IPS-20b (cell line): ENCODE results near the gene POLD3.
"Not testable (repeated sequence)": the region's sequence is repeated elsewhere in the genome, so short reads cannot be mapped to it uniquely, and the experiment has no call there.

Source experiments
- H3K27ac ChIP-seq: one replicate; pipeline ENCODE4 v1.5.1; 2013; ENCODE audit warnings: low read length
- H3K27me3 ChIP-seq: 2 replicates; pipeline ENCODE4 v1.6.1; 2013; ENCODE audit warnings: mild to moderate bottlenecking, low read length, inconsistent platforms; ENCODE audit not compliant: insufficient read depth
- H3K36me3 ChIP-seq: 2 replicates; pipeline ENCODE4 v1.6.1; 2013; ENCODE audit warnings: low read depth, mild to moderate bottlenecking, inconsistent platforms, low read length, moderate library complexity; ENCODE audit not compliant: insufficient read depth
- H3K4me1 ChIP-seq: 2 replicates; pipeline ENCODE4 v1.6.1; 2013; ENCODE audit warnings: mild to moderate bottlenecking, control low read depth, inconsistent platforms, low read length, moderate library complexity; ENCODE audit not compliant: insufficient read depth
- H3K4me3 ChIP-seq: 2 replicates; pipeline ENCODE4 v1.5.1; 2013; ENCODE audit warnings: mild to moderate bottlenecking, low read length, inconsistent platforms
- H3K9ac ChIP-seq: 2 replicates; pipeline ENCODE4 v1.6.1; 2013; ENCODE audit warnings: low read depth, mild to moderate bottlenecking, inconsistent platforms, low read length, moderate library complexity
- H3K9me3 ChIP-seq: 2 replicates; pipeline ENCODE4 v1.6.1; 2013; ENCODE audit warnings: mild to moderate bottlenecking, low read depth, low read length, inconsistent platforms; ENCODE audit not compliant: insufficient read depth

Gene POLD3

GRCh38 chr11:74570266-74571061, 21.9 kb upstream of the POLD3 start:
- H3K4me1 ChIP-seq, result no peaks in the 10 kb centered on the region
- H3K9ac ChIP-seq, result no peak overlapping the region
- no peak overlapping the region for H3K27ac ChIP-seq
- no peak overlapping the region for H3K4me3 ChIP-seq
- H3K9me3 ChIP-seq, result no peaks in the 10 kb centered on the region
- H3K36me3 ChIP-seq, result no peaks in the 10 kb centered on the region
- H3K27me3 ChIP-seq, result no peaks in the 10 kb centered on the region

GRCh38 chr11:74571062-74571399, 21.4 kb upstream of the POLD3 start:
- H3K27ac ChIP-seq, result no peak overlapping the region
- no peaks in the 10 kb centered on the region for H3K27me3 ChIP-seq
- H3K9me3 ChIP-seq, result no peaks in the 10 kb centered on the region
- H3K4me1 ChIP-seq, result no peaks in the 10 kb centered on the region
- H3K36me3 ChIP-seq, result no peaks in the 10 kb centered on the region
- H3K4me3 ChIP-seq, result no peak overlapping the region
- H3K9ac ChIP-seq, result no peak overlapping the region

DNA sequence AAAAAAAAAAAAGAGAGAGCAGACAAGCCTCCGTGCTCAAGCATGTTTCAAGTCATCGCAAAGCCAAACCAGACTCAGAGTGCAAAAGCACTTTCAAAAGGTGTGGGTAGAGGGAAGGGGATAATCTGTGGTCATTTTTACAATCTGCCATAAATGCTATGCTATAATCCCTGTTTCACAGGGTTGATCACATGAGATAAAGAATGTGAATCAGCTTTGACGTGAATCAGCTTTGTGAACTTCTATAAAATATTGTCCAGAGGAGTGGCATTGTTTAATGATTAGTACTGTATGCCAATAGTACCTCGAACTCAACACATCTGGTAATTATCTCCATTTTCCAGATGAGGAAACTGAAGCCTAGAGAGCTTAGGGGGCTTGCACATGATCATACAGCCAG, 20.0 kb upstream of the POLD3 start:
- no peak overlapping the region for H3K27ac ChIP-seq
- no peaks in the 10 kb centered on the region for H3K36me3 ChIP-seq
- H3K9ac ChIP-seq, result no peak overlapping the region
- no peak overlapping the region for H3K4me3 ChIP-seq
- H3K9me3 ChIP-seq, result no peaks in the 10 kb centered on the region
- no peaks in the 10 kb centered on the region for H3K27me3 ChIP-seq
- no peaks in the 10 kb centered on the region for H3K4me1 ChIP-seq

DNA sequence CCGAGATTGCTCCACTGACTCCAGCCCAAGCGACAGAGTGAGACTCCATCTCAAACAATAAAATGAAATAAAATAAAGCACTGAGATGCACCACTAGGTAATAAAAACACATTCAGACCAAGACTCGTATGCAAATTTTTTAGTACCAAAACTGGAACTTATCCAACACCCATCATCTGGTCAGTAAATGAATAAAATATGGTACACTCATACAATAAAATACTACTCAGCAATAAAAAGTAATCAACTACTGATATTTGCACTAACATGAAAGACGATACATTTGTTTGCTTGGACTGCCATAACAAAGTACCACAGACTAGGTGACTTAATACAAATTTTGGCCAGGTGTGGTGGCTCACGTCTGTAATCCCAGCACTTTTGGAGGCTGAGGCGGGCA, 17.8 kb upstream of the POLD3 start:
- Histone ChIP-seq H3K27ac (no peak overlapping the region), H3K9ac (no peak overlapping the region), H3K36me3 (no peaks in the 10 kb centered on the region), H3K9me3 (no peaks in the 10 kb centered on the region), H3K27me3 (no peaks in the 10 kb centered on the region), H3K4me3 (no peak overlapping the region), H3K4me1 (no peaks in the 10 kb centered on the region)

- no peaks in the 10 kb centered on the region for H3K4me1 ChIP-seq
- H3K9me3 ChIP-seq, result no peaks in the 10 kb centered on the region
- H3K4me3 ChIP-seq, result no peak overlapping the region
These were observed 16.4 kb upstream of the POLD3 start for GRCh38 chr11:74575999-74576398.

DNA sequence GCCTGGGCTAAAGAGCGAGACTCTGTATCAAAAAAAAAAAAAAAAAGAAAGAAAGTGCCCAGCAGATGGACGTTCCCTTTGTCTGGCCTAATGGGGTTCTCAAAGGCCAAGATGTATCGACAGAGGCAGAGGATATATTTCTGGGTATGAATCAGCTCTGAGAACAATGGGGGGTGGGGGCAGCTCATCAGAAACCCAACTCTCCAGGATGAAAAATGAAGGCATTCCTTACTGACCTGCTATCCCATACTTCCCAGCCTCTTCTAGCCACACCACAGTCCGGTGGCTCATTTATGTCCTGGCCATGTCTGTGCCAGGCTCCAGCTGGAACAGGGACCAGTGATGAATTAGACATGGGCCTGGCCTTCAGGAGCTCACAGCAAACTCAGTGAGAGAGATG, 15.2 kb upstream of the POLD3 start:
- Histone ChIP-seq H3K4me1 (no peaks in the 10 kb centered on the region), H3K9ac (no peak overlapping the region), H3K27me3 (no peaks in the 10 kb centered on the region), H3K4me3 (no peak overlapping the region), H3K36me3 (no peaks in the 10 kb centered on the region), H3K27ac (no peak overlapping the region), H3K9me3 (no peaks in the 10 kb centered on the region)

More at GRCh38 chr11:74575999-74576398, 16.4 kb upstream of the POLD3 start:
- Histone ChIP-seq H3K27ac (no peak overlapping the region), H3K36me3 (no peaks in the 10 kb centered on the region), H3K9ac (no peak overlapping the region), H3K27me3 (no peaks in the 10 kb centered on the region)

- Histone ChIP-seq H3K4me3 (no peak overlapping the region), H3K4me1 (no peaks in the 10 kb centered on the region), H3K36me3 (no peaks in the 10 kb centered on the region), H3K27ac (no peak overlapping the region), H3K9me3 (no peaks in the 10 kb centered on the region), H3K27me3 (no peaks in the 10 kb centered on the region), H3K9ac (no peak overlapping the region)
These were observed 14.6 kb upstream of the POLD3 start for GRCh38 chr11:74577624-74578396.

DNA sequence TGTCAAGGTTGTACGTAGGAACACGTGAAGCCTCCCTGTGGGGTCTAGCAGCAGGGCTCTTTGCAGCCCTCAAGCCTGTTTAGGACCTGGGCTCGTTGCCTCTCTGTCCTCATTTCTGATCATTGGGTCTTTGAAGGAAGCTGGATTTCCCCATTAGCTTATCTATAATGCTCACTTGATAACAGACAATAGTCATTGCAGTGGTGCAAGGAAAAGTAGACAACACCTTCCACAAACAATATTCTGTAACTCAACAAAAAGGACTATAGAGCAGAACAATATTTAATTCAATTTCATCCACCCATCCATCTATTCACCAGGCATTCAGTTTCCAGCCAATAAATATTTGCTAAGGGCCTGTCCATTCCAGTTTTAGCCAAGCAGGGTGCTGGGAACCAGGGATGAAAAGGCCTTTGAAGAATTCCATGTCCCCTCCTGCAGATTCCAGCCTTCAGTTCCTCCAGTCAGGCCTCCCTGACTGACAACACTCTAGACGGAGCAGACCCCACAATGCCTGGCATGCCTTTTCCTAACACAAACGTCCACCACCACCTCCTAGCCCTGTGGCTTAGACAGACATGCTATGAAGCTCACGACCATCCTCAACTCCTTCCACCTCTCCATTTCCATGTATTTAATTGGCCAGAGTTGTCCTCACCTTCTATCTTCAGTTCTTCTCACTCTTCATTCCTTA, 12.7 kb upstream of the POLD3 start:
- H3K27me3 ChIP-seq, result no peaks in the 10 kb centered on the region
- H3K36me3 ChIP-seq, result no peaks in the 10 kb centered on the region
- no peak overlapping the region for H3K9ac ChIP-seq
- no peak overlapping the region for H3K4me3 ChIP-seq
- H3K27ac ChIP-seq, result no peak overlapping the region
- no peaks in the 10 kb centered on the region for H3K4me1 ChIP-seq
- no peaks in the 10 kb centered on the region for H3K9me3 ChIP-seq

DNA sequence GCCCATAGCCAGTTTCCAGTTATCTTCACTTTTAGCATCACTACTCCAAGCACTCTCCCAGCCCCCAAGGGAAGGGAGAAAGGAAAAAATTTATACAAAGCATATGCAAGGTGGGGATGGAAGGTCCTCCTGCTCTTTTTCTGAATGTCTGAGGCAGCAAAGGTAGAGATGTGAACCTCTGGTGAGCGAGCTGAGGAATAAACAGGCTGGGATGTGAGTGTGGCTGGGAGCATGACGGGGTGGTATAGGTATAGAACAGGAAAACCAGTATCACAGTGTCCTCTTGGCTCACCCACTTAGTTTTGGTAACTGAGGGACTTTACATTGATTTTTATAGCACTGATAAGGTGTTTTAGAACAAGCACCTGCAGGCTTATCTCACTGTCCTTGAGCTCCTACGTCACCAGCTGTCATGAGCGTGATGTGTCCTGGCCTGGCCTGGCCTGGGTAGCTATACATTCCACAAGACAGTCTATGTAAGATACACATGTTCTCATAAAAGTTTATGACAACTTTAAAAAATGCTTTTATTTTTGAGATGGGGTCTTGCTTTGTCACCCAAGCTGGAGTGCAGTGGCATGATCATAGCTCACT, 10.3 kb upstream of the POLD3 start:
- H3K27me3 ChIP-seq, result no peaks in the 10 kb centered on the region
- H3K4me1 ChIP-seq, result no peaks in the 10 kb centered on the region
- no peaks in the 10 kb centered on the region for H3K36me3 ChIP-seq
- H3K9ac ChIP-seq, result no peak overlapping the region
- H3K9me3 ChIP-seq, result no peaks in the 10 kb centered on the region
- H3K27ac ChIP-seq, result no peak overlapping the region
- H3K4me3 ChIP-seq, result no peak overlapping the region

DNA sequence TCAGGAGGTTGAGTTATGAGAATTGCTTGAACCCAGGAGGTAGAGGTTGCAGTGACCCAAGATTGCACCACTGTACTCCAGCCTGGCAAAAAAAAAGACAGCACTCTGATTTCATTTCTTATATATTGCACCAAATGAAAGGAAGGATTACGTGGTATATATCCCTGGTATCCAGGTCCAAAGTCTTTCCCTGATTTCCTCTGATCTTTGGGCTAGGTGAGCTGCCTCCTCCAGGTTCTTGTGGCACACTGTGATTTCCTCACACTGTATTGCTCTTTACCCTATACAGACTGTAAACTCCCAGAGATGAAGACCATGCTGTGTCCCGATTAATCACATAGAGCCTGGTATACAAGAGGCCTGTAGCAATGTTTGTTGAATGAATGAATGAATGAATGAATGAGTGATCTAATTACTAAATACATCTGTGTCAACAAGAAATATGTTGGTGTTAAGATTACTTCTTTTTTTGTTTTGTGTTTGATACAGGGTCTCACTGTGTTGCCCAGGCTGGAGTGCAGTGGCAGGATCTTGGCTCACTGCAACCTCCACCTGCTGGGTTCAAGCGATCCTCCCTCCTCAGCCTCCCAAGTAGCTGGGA, 9.3 kb upstream of the POLD3 start:
- Histone ChIP-seq H3K4me1 (no peaks in the 10 kb centered on the region), H3K9me3 (no peaks in the 10 kb centered on the region), H3K27me3 (no peaks in the 10 kb centered on the region), H3K27ac (no peak overlapping the region), H3K4me3 (no peak overlapping the region), H3K36me3 (no peaks in the 10 kb centered on the region), H3K9ac (no peak overlapping the region)

GRCh38 chr11:74590492-74590891, 1.9 kb upstream of the POLD3 start:
- not testable (repeated sequence) for H3K9me3 ChIP-seq, H3K9ac ChIP-seq, H3K4me3 ChIP-seq, H3K27ac ChIP-seq, H3K27me3 ChIP-seq, H3K4me1 ChIP-seq
- peaks cover 14% of the 10 kb centered on the region for H3K36me3 ChIP-seq
